SK-N-SH treated with all-trans-retinoic acid at 6 μM for 48 hours (cell line): ENCODE results near the gene CASP6.

Experiments used
- RARB ChIP-seq: fragments of 250-450 bp; sonication (Bioruptor Pico); IDR thresholded peaks from 2 replicates; pipeline ENCODE4 v1.8.0; 2021; ENCODE audit warnings: mild to moderate bottlenecking, moderate library complexity
- SNAI2 ChIP-seq: fragments of 250-450 bp; sonication (Bioruptor Pico); IDR thresholded peaks from 2 replicates; pipeline ENCODE4 v1.5.0; 2020; ENCODE audit warnings: mild to moderate bottlenecking, moderate library complexity
- ZNF565 ChIP-seq: fragments of 450-650 bp; formaldehyde crosslinking; conservative IDR thresholded peaks from 2 replicates; pipeline ENCODE4 v1.5.0; 2020; ENCODE audit warnings: low read depth, mild to moderate bottlenecking, moderate library complexity

DNA sequence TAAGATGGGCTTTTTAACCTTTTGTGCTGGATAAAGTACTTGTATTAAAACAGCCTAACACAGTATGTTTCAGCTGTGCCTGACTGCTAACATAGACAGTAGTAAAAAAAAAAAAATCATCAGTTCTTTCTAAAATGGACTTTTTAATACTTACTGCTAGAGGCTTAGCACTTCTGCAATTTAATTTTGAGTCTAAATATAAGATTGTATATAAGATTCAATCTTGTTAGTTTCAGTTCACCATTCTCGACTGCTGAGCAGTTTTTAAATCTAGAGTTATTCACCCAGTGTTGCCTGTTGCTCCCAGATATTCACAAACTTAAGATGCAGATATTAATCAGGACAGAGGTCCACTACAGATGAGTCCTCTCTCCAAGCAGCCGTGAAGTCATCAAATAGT is 19.9 kb upstream of the CASP6 start:
- TF ChIP-seq RARB (CRISPR knock-in tag): no peak
- no peak for TF ChIP-seq SNAI2
- TF ChIP-seq ZNF565 (CRISPR knock-in tag): no peak
